GM19438 (cell line): Measurements from ENCODE around the gene TSPAN33.
"Not testable (repeated sequence)": the region's sequence is repeated elsewhere in the genome, so short reads cannot be mapped to it uniquely, and the experiment has no call there.

ENCODE experiments used
- ATAC-seq: cut with Tn5 transposase; IDR thresholded peaks from one replicate; pipeline ENCODE4 v1.9.1; 2021; ENCODE audit warnings: low read depth; ENCODE audit not compliant: unreplicated experiment

TSPAN33 gene

DNA sequence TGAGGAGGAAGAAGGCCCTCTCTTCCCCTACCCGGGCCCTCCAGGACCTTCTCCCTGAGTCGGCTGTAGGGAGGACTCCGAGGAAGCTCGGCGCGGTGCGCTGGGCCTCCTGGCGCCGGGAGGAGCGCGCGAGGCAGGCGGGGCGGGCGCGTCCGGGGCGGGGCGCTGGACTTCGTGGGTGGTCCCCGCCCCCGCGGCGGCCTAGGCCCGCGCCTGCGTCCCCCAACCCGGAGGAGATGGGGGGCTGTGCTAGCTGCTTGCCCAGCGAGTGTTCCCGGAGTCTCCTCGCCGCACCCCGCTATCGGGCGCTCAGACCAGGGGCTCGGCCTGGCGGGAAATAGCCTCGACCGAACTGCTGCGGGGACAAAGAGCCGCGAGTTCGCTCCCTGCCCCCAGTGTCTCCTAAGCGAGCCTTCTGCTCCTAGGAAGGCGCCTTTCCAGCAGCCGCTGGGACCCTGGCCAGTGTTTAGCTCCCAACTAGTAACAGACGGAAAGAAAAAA is 24.7 kb downstream of the TSPAN33 start:
- ATAC-seq = peak; percentile 39

DNA sequence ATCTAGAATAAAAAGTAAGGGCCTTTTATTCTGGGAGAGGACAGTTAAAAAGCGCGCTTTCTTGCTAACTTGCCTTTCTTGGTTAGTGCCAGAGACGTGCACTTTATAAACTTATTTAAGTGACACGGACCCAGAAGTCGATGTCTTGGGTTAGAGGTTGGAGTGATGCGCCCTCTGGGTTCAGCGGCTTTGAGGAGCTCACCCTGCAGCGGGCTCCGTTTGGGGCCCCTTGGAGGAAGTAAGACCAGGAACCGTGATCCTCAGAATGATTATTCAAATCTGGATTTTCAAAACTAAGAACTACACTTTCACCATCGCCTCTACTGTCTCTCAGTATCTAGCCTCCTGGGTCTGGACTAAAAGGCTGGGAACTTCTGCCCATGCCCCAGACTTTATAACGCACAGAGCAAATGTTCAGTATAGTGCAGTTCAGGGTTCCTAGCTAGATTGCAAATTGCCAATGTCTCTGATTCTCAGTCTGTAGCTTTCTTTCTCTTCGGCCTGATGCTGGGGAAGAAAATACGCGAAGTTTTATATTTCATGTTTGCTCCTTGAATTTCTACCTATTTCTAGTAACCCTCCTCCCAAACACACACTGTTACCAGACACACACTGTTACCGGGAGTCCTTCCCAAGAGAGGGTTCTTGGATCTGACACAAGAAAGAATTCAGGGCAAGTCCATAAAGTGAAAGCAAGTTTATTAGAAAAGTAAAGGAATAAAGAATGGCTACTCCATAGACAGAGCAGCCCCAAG is 25.4 kb downstream of the TSPAN33 start:
- peak; percentile 62 for ATAC-seq

DNA sequence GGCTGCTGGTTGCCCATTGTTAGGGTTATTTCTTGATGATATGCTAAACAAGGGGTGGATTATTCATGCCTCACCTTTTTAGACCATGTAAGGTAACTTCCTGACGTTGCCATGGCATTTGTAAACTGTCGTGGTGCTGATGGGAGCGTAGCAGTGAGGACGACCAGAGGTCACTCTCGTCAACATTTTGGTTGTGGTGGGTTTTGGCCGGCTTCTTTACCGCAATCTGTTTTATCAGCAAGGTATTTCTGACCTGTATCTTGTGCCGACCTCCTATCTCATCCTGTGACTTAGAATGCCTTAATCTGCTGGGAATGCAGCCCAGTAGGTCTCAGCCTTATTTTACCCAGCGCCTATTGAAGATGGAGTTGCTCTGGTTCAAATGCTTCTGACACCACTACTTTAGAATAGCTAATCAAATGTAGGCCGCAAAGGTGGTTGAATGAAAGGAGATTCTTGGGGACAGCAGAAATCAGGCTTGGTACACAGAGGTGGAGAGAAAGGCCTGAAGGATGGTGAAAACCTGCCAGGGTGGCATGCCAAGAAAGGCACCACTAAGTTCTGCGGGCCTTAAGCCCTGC is 26.0 kb downstream of the TSPAN33 start:
- ATAC-seq = no peak

DNA sequence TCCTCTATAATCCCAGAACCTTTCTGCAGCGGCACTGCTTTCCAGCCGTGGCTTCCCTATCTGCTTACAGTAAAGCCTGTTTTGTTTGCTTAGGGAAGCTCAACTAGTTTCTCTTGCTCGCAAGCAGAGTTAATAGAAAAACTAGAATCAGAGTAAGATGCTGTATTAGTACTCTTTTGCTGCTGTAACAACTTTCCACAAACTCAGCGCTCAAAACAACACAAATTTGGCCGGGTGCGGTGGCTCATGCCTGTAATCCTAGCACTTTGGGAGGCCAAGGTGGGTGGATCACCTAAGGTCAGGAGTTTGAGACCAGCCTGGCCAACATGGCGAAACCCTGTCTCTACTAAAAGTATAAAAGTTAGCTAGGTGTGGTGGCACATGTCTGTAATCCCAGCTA is 29.4 kb downstream of the TSPAN33 start:
- not testable (repeated sequence) for ATAC-seq

- ATAC-seq = no peak
These were observed 32.6 kb downstream of the TSPAN33 start for GRCh38 chr7:129176916-129177710.

GRCh38 chr7:129184981-129185670 is 40.6 kb downstream of the TSPAN33 start:
- ATAC-seq = no peak

DNA sequence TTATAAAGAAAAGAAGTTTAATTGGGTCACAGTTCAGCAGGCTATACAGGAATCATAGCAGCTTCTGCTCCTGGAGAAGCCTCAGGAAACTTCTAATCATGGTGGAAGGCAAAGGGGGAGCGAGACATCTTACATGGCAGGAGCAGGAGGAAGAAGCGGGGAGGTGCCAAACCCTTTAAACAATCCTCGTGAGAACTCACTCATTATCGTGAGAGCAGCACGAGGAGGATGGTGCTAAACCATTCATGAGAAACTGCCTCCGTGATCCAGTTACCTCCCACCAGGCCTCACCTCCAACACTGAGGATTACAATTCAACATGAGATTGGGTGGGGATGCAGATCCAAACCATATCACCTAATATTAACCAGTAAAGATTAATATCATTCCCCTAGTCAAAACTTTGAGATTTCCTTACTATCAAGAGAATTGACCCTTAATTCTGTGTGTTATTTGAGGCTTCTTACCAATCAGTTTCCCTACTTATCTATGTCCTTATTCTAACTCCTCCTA is 42.3 kb downstream of the TSPAN33 start:
- no peak for ATAC-seq

DNA sequence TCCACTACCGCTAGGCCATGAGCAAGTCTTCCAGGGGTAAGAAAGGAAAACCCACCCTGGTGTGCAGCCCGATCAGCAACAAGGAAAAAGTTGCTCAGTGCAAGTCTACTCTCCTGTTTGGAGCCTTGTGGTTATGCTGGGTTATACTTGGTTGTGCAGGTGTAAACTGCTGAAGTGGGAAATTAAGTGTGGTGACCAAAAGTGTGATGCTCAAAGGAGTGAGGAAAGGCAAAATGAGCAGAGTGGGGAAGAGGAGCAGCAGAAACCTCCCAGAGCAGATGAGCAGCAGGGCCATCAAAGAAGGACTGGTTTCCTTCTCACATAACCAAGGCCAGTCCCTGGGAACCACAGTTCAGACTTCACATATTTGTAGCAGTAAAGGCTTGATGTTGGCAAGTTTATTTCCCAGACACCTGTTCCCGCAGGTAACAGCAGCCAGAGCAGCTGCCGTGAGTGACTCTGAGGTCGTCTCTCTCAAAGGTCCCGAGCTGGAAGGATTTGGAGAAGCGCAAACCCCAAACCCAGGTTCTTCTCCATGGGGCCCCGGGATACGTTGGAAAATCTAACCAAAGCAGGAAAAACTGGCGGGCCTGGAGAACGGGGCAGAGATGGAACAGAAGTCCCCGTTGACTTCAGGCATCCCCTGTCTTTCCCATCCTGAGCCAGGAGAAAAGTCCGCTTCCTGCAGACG is 43.3 kb downstream of the TSPAN33 start:
- no peak for ATAC-seq

GRCh38 chr7:129188372-129188891 is 43.9 kb downstream of the TSPAN33 start, which contains the start of gene SMO:
TSS of gene SMO (plus strand) at chr7:129188633. CDS start at chr7:129189152, 519 bp downstream.
- no peak for ATAC-seq

DNA sequence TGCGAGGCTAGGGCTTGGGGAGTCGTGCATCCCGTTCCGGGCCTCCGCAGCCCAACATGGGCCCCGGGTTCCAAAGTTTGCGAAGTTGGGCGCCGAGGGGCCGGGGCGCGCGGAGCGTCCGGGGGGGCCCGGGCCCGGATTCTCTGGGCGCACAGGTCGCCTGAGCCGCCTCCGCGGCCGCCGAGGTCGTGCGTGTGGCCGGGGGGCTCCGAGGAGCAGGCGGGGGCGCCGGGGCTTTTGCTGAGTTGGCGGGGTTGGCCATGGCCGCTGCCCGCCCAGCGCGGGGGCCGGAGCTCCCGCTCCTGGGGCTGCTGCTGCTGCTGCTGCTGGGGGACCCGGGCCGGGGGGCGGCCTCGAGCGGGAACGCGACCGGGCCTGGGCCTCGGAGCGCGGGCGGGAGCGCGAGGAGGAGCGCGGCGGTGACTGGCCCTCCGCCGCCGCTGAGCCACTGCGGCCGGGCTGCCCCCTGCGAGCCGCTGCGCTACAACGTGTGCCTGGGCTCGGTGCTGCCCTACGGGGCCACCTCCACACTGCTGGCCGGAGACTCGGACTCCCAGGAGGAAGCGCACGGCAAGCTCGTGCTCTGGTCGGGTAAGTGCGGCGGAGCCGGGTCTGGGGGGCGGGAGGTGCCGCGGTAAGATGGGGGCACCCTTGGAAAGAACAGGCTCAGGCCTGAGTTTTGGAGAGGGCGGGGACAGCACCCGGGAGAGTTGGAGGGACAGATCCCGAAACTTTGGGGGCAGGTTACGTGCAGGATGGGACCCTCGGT is 44.6 kb downstream of the TSPAN33 start:
- no peak for ATAC-seq

GRCh38 chr7:129189661-129190310 is 45.3 kb downstream of the TSPAN33 start:
- no peak for ATAC-seq

- no peak for ATAC-seq
These were observed 46.8 kb downstream of the TSPAN33 start for GRCh38 chr7:129191272-129191671.

DNA sequence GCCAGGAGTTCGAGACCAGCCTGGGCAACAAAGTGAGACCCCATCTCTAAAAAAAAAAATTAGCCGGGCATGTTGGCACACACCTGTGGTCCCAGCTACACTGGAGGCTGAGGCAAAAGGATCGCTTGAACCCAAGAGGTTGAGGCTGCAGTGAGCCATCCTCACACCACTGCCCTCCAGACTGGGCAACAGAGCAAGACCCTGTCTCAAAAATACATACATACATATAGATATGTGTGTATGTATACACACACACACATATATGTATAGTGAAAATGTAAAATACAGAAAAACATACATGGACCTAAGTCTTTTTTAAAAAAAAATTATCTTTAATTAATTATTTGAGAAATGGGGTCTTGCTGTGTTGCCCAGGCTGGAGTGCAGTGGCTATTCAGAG is 49.4 kb downstream of the TSPAN33 start:
- no peak for ATAC-seq

DNA sequence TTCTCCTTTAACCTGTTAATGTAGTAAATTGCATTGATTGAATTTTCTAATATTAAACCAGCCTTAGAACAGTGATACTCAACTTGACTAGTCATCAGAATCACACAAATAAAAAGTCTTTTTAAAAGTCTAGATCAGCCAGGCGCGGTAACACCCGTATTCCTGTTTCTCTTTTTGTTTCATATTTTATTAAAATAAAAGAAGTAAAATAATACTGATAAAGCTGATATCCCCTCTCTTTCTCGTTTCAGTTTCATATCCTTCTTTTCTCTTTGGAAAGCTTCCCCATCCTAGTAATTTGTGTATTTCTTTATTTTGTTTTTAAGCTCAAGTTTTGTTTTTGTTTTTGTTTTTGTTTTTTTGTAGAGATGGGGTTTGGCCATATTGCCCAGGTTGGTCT is 53.3 kb downstream of the TSPAN33 start:
- ATAC-seq = no peak

DNA sequence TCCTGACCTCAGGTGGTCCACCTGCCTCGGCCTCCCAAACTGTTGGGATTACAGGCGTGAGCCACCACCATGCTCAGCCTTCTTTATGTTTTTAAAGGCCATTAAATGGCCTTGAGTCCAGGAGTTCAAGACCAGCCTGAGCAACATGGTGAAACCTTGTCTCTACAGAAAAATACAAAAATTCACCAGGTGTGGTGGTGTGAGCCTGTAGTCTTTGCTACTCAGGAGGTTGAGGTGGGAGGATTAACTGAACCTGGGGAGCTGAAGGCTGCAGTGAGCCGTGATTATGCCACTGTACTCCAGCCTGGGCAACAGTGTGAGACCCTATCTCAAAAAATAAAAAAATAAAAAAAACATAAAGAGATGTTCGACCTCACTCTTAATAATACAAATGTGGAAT is 54.9 kb downstream of the TSPAN33 start:
- no peak for ATAC-seq

DNA sequence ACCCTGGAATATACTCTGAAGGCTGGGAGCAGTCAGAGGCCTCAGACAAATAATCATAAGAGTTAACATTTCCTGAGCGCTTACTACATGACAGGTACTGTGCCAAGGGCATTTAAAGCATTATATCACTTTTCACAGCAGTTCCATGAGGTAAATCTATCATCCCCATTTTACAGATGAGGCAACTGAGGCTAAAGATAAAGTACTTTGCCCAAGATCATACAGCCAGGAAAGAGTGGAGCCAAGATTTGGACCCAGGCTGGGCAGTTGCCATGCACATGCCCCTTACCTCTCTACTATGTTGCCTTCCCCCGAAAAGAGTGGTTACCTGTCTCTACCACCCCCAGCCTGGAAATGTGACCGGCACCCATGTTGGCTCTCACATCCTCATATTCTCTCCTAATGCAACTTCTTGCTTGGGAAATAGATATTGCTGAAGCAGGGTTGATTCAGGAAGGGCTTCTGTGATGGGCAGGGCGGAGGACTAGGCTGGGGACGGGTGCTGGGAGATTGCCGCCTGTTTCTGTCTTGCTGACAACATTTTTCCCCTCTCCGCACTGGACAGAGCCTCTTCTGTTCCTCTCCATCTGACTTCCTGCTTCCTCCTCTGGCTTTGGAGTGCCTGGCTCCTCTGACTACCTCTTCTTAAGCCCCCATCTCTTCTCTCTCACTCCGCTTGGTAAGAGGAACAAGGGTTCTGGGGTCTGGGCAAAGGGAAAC is 57.7 kb downstream of the TSPAN33 start:
- ATAC-seq = no peak

GRCh38 chr7:129203050-129203741 is 58.7 kb downstream of the TSPAN33 start:
- no peak for ATAC-seq
